SK-N-SH (cell line): ENCODE measurements around the gene CATSPER3. TPM values are rescaled to one million over a fixed set of nuclear protein-coding genes. Genes with fewer than 3 reads are reported as not detected.

Experiments used
- CTCF ChIA-PET: fragments of 300-600, 350-600 bp; formaldehyde crosslinking; extraction: SDS; loops from one replicate; lab custom pipeline; 2021; lab: Yijun Ruan, JAX
- POLR2A ChIA-PET: fragments of 350-600 bp; sonication (Branson Sonifier 250); formaldehyde crosslinking; extraction: SDS; loops from one replicate; lab custom pipeline; 2020; ENCODE audit warnings: antibody characterized with exemption, inconsistent platforms; lab: Yijun Ruan, JAX
- DNase-seq: peaks from one replicate; pipeline ENCODE4 v3.0.0; 2012
- H2AFZ ChIP-seq: fragments of 200-600 bp; sonication (generic); 2 replicates; pipeline ENCODE4 v1.8.1; 2016; ENCODE audit warnings: antibody characterized with exemption, mild to moderate bottlenecking, low read depth
- H3F3A ChIP-seq: fragments of 200-600 bp; sonication (generic); replicated peaks from 2 replicates; pipeline ENCODE3; 2016; ENCODE audit warnings: antibody characterized with exemption, mild to moderate bottlenecking; ENCODE audit not compliant: insufficient read depth
- H3K27ac ChIP-seq, 2 experiments: fragments of 200-500 bp in 1 of 2; fragments of 200-600 bp in 1 of 2; sonication (Bioruptor generic) in 1 of 2; sonication (generic), shearing (Covaris generic) in 1 of 2; 2 replicates each; pipeline versions ENCODE4 v1.5.1 to v1.6.1; 2014 to 2016; ENCODE audit warnings: low read depth in 2 of 2, inconsistent platforms in 1 of 2, low read length in 1 of 2, mild to moderate bottlenecking in 1 of 2, mixed read lengths in 1 of 2
- H3K27me3 ChIP-seq: fragments of 200-600 bp; sonication (generic), shearing (Covaris generic); 2 replicates; pipeline ENCODE4 v1.6.1; 2016; ENCODE audit warnings: mixed run types; ENCODE audit not compliant: insufficient read depth
- H3K36me3 ChIP-seq, 2 experiments: fragments of 200-500 bp in 1 of 2; fragments of 200-600 bp in 1 of 2; sonication (Bioruptor generic) in 1 of 2; sonication (generic) in 1 of 2; replicated peaks in 1 of 2; 2 replicates each; pipeline versions ENCODE3 to v1.5.1; 2014 to 2016; ENCODE audit warnings: low read length in 1 of 2, mild to moderate bottlenecking in 1 of 2; ENCODE audit not compliant: insufficient read depth in 2 of 2, control insufficient read depth in 1 of 2
- H3K4me1 ChIP-seq, 2 experiments: fragments of 200-500 bp in 1 of 2; fragments of 200-600 bp in 1 of 2; sonication (Bioruptor generic) in 1 of 2; sonication (generic), shearing (Covaris generic) in 1 of 2; 2 replicates each; pipeline versions ENCODE4 v1.5.1 to v1.6.1; 2014 to 2016; ENCODE audit warnings: low read depth in 1 of 2, low read length in 1 of 2, mixed run types in 1 of 2; ENCODE audit not compliant: insufficient read depth in 2 of 2, control insufficient read depth in 1 of 2
- H3K4me2 ChIP-seq: fragments of 200-600 bp; sonication (generic), shearing (Covaris generic); 2 replicates; pipeline ENCODE4 v1.6.1; 2017; ENCODE audit warnings: mixed run types
- H3K4me3 ChIP-seq, 2 experiments: fragments of 200-500 bp in 1 of 2; fragments of 200-600 bp in 1 of 2; sonication (Bioruptor generic) in 1 of 2; sonication (generic), shearing (Covaris generic) in 1 of 2; 2 replicates each; pipeline versions ENCODE4 v1.5.1 to v1.8.1; 2014 to 2016; ENCODE audit warnings: low read depth in 2 of 2, inconsistent platforms in 1 of 2, low read length in 1 of 2, mild to moderate bottlenecking in 1 of 2, mixed read lengths in 1 of 2, moderate library complexity in 1 of 2
- H3K79me2 ChIP-seq: fragments of 200-600 bp; sonication (generic); 2 replicates; pipeline ENCODE4 v1.8.1; 2017; ENCODE audit warnings: mild to moderate bottlenecking; ENCODE audit not compliant: insufficient read depth
- H3K9ac ChIP-seq: fragments of 200-600 bp; sonication (generic); 2 replicates; pipeline ENCODE4 v1.6.1; 2017; ENCODE audit warnings: mixed run types
- H3K9me2 ChIP-seq: fragments of 200-600 bp; sonication (generic); 2 replicates; pipeline ENCODE4 v1.6.1; 2017; ENCODE audit warnings: mixed run types
- H3K9me3 ChIP-seq: fragments of 200-600 bp; sonication (generic); 2 replicates; pipeline ENCODE4 v1.6.1; 2017; ENCODE audit warnings: mixed run types, mild to moderate bottlenecking, moderate library complexity
- H4K20me1 ChIP-seq: fragments of 200-600 bp; sonication (generic); 2 replicates; pipeline ENCODE4 v1.6.1; 2017; ENCODE audit warnings: mild to moderate bottlenecking, mixed run types; ENCODE audit not compliant: insufficient read depth
- CHD2 ChIP-seq: fragments of 150-350 bp; IDR thresholded peaks from 2 replicates; pipeline ENCODE4 v1.6.1; 2018; ENCODE audit warnings: low read length; ENCODE audit not compliant: partially characterized antibody
- EP300 ChIP-seq, 2 experiments: IDR thresholded peaks; 2 replicates each; pipeline versions ENCODE4 v1.4.0 to v1.6.1; 2012; ENCODE audit warnings: borderline replicate concordance in 1 of 2, low read depth in 1 of 2, low read length in 1 of 2
- FOXM1 ChIP-seq: IDR thresholded peaks from 2 replicates; pipeline ENCODE4 v1.4.0; 2012; ENCODE audit warnings: low read depth, mild to moderate bottlenecking
- GATA2 ChIP-seq: sonication (generic); formaldehyde crosslinking; IDR thresholded peaks from 2 replicates; pipeline ENCODE4 v1.5.0; 2020; ENCODE audit warnings: mild to moderate bottlenecking, missing genetic modification reagents
- JUND ChIP-seq: IDR thresholded peaks from 2 replicates; pipeline ENCODE4 v1.4.0; 2012
- MEF2A ChIP-seq: IDR thresholded peaks from 2 replicates; pipeline ENCODE4 v1.4.0; 2012; ENCODE audit warnings: low read depth, borderline replicate concordance
- NFIC ChIP-seq: IDR thresholded peaks from 2 replicates; pipeline ENCODE4 v1.4.0; 2012; ENCODE audit warnings: borderline replicate concordance
- NRF1 ChIP-seq: IDR thresholded peaks from 2 replicates; pipeline ENCODE4 v1.6.1; 2012; ENCODE audit warnings: low read depth, mild to moderate bottlenecking, low read length
- RAD21 ChIP-seq: IDR thresholded peaks from 2 replicates; pipeline ENCODE4 v1.6.1; 2012; ENCODE audit warnings: mild to moderate bottlenecking, low read length
- RCOR1 ChIP-seq: fragments of 150-350 bp; IDR thresholded peaks from 2 replicates; pipeline ENCODE4 v1.6.1; 2017; ENCODE audit warnings: antibody characterized with exemption, low read length
- SIN3A ChIP-seq: IDR thresholded peaks from 2 replicates; pipeline ENCODE4 v1.6.1; 2012; ENCODE audit warnings: low read depth, mild to moderate bottlenecking, low read length, moderate library complexity, borderline replicate concordance
- SMC3 ChIP-seq: IDR thresholded peaks from 2 replicates; pipeline ENCODE4 v1.6.1; 2012; ENCODE audit warnings: low read depth, low read length, improper control_type of control experiment
- YY1 ChIP-seq: IDR thresholded peaks from 2 replicates; pipeline ENCODE4 v1.4.0; 2012; ENCODE audit warnings: low read depth, mild to moderate bottlenecking
- WGBS: methylation state at CpG from one replicate; pipeline ENCODE4 v1.1.6; 2017; ENCODE audit warnings: low lambda C conversion rate; 5-methylcytosine and 5-hydroxymethylcytosine counted together
- polyA plus RNA-seq, 3 experiments: library from polyadenylated mRNA; depleted of rRNA; stranded (reverse); fragments of >200 nt; gene quantifications; 2 replicates each; pipeline ENCODE4 v1.2.3, GENCODE V29; 2012
- TF ChIP-seq, protein P1 (sequence below): IDR thresholded peaks from 2 replicates; pipeline ENCODE4 v1.4.0; 2012; ENCODE audit warnings: low read depth
- TF ChIP-seq, protein P2 (sequence below): fragments of 150-350 bp; IDR thresholded peaks from 2 replicates; pipeline ENCODE4 v1.6.1; 2017; ENCODE audit warnings: antibody characterized with exemption, low read length, low read depth, borderline replicate concordance
- TF ChIP-seq, protein P3 (sequence below): fragments of 150-350 bp; IDR thresholded peaks from 2 replicates; pipeline ENCODE4 v1.6.1; 2016; ENCODE audit warnings: mild to moderate bottlenecking, low read depth, low read length

The CATSPER3 gene
- polyA plus RNA-seq, 1 of the 3 experiments (the other 2 are of a cell fraction), result 0.26 TPM

DNA sequence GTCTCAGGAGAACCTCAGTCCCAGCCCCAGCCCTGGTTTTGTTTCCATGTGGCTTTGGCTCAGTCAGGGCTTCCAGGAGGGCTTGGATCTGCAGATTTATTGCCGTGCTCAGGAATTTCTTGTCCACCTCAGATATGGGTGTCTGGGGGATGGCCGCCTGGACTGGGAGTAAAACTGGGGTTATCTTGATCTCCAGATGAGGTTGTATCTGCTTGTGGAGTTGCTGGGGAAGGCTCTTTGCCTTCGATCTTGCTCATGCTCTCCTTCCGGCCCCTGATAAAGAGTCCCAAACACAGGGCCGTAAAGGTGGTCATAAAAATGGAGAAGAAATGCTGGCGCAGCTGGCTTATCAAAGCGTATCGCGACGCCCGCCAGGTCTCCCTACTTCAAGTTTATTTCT lies 84.2 kb downstream of the CATSPER3 start:
- H3K36me3 ChIP-seq, result no peaks in the 10 kb centered on the region
- no peak overlapping the region for H3K4me3 ChIP-seq
- TF ChIP-seq, protein P1, sequence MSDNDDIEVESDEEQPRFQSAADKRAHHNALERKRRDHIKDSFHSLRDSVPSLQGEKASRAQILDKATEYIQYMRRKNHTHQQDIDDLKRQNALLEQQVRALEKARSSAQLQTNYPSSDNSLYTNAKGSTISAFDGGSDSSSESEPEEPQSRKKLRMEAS, result no peak
- TF ChIP-seq CHD2 (no peak), EP300 (IDR thresholded peaks at IDR 0.05; ENCODE audit: borderline replicate concordance in 1 of 2, low read depth in 1 of 2, low read length in 1 of 2) (no peak), GATA2 (CRISPR knock-in tag) (no peak), NFIC (no peak), MEF2A (no peak)
- TF ChIP-seq, protein P2, sequence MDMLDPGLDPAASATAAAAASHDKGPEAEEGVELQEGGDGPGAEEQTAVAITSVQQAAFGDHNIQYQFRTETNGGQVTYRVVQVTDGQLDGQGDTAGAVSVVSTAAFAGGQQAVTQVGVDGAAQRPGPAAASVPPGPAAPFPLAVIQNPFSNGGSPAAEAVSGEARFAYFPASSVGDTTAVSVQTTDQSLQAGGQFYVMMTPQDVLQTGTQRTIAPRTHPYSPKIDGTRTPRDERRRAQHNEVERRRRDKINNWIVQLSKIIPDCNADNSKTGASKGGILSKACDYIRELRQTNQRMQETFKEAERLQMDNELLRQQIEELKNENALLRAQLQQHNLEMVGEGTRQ, result no peak
- TF ChIP-seq, all 33 proteins: peak for 0
- no peaks in the 10 kb centered on the region; a peak in 1 of 4 replicates for H3K4me1 ChIP-seq
- no peak for DNase-seq
- no peaks in the 10 kb centered on the region for H3K79me2 ChIP-seq
- H2AFZ ChIP-seq, result no peak overlapping the region
- CTCF ChIA-PET, result no interaction called here
- H3F3A ChIP-seq, result no peaks in the 10 kb centered on the region
- no peak overlapping the region for H3K4me2 ChIP-seq
- H3K9me3 ChIP-seq, result no peaks in the 10 kb centered on the region
- H3K27me3 ChIP-seq, result peaks cover 76% of the 10 kb centered on the region
- no peaks in the 10 kb centered on the region for H4K20me1 ChIP-seq
- no peak overlapping the region for H3K9ac ChIP-seq
- H3K27ac ChIP-seq, result no peak overlapping the region
- 72% methylated on average over 11 of the region's 11 CpGs for WGBS
- POLR2A ChIA-PET, result no interaction called here
- H3K9me2 ChIP-seq, result no peaks in the 10 kb centered on the region

DNA sequence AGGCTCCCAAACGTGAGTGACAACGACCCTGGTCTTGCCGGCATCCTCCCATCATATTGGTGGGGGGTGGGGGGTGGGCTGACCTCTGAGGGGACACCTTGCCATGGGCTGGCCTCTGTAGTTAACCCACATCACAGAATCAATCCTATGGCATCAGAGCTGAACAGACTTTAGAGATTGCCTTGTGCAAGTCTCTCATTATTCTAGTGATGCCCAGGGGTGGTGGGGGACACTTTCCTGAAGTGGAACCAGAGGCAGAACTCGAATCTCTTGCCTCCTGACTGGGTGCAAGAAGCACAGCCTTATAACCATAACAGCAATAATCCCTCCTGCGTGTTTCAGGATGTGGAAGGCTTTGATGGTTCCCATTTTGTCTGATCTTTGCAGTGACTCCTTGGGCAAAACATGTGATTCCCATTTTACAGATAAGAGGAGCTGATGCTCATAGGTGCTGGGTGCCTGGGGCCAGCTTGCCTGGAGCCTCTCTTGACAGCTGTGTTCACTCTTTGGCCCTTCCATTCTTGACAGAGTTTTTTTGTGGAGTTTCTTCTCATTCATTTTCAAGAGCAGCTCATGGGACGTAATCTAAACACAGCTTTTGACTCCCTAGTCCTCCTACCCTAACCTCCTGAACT lies 84.9 kb downstream of the CATSPER3 start:
- H2AFZ ChIP-seq, result no peak overlapping the region
- no peak for DNase-seq
- WGBS, result 25% methylated on average over 5 of the region's 6 CpGs
- no peaks in the 10 kb centered on the region for H3K36me3 ChIP-seq
- no peak overlapping the region for H3K9ac ChIP-seq
- H3K9me2 ChIP-seq, result no peaks in the 10 kb centered on the region
- ChIA-PET CTCF (interaction anchor here (0.6 to 1.3 kb wide), 3 partner anchors 115 to 140 kb away, joined by 3 read pairs; no protein-coding TSS in a partner anchor), POLR2A (no interaction called here)
- peaks cover 70% of the 10 kb centered on the region for H3K27me3 ChIP-seq
- no peaks in the 10 kb centered on the region for H3K79me2 ChIP-seq
- no peak overlapping the region for H3K4me2 ChIP-seq
- no peaks in the 10 kb centered on the region for H3K9me3 ChIP-seq
- TF ChIP-seq JUND, result no peak
- TF ChIP-seq, protein P2, result no peak
- no peak for TF ChIP-seq SMC3
- no peak for TF ChIP-seq SIN3A
- no peak for TF ChIP-seq GATA2 (CRISPR knock-in tag)
- TF ChIP-seq, protein P3, sequence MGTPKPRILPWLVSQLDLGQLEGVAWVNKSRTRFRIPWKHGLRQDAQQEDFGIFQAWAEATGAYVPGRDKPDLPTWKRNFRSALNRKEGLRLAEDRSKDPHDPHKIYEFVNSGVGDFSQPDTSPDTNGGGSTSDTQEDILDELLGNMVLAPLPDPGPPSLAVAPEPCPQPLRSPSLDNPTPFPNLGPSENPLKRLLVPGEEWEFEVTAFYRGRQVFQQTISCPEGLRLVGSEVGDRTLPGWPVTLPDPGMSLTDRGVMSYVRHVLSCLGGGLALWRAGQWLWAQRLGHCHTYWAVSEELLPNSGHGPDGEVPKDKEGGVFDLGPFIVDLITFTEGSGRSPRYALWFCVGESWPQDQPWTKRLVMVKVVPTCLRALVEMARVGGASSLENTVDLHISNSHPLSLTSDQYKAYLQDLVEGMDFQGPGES, result no peak
- TF ChIP-seq FOXM1, result no peak
- TF ChIP-seq RAD21, result no peak
- TF ChIP-seq RCOR1, result no peak
- TF ChIP-seq NRF1, result no peak
- TF ChIP-seq YY1, result no peak
- no peaks in the 10 kb centered on the region for H3F3A ChIP-seq
- H3K4me3 ChIP-seq, result no peak overlapping the region
- H3K27ac ChIP-seq, result no peak overlapping the region
- no peaks in the 10 kb centered on the region for H4K20me1 ChIP-seq
- H3K4me1 ChIP-seq, result no peaks in the 10 kb centered on the region; a peak in 1 of 4 replicates
